Right hindlimb (tissue), 1 donor: ENCODE data around the gene IGFL4.
A peak's percentile ranks its signal among the peaks of the same experiment; 100 is the strongest.

Experiments
- DNase-seq: peaks from one replicate; pipeline ENCODE4 v3.0.0-alpha.2; 2018

The IGFL4 gene

DNA sequence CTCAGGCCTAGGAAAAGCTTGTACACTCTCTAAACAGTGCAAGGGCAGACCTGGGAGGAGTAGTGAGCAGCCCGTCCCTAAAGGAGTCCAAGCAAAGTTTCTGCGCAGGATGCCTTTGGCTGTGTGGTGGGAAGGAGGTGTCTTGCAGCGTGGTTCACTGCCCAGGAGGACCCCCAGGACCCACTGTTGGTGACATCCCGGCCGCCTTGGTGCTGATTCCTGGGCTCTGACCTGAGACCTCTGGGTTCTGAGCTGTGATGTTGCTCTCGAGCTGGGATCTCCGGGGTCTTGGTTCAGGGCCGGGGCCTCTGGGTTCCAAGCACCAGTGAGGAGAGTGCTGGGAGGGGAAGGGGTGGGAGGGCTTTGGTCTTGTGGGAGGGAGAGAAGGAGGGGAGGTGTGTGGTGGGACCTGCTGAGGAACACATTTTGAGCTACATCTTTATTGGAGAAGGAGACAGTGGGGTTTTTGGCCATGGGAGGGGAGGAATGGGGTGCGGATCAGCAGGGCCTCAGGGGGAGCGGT lies 22.0 kb downstream of the IGFL4 start:
- DNase-seq: no peak

DNA sequence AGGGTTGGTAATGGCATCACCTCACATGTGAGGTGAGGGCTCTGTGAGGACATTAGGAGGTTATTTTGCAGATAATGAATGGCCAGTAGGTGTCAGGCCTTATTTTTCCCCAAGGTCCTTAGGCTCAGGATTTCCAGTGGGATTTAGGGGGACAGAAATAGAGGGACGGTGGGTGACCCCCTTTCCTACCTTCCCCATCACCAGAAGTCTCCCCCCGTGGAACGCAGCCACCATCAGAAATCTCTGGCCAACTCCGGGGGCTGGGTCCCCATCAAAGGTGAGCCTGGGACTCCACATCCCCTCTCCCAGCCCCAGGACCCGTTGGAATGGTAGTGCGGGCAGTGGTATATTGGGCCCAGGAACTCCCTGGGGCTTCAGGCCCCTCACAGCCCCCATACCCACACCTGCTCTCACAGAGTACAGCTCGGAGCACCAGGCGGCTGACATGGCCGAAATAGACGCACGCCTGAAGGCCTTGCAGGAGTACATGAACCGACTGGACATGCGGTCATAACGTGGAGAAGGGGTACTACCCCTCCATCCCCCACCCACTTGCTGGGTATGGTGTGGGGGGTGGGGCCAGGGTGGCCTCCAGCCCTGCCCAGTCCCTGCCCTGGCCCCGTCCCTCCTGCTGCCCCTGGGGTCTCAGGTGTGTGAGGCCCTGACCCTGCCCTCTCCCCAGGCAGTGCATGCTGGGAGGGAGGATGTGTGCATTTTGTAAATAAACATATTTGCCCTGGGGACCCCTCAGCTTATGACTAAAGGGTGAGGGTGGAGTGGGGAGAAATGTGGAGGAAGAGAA lies 22.7 kb downstream of the IGFL4 start:
- no peak for DNase-seq

DNA sequence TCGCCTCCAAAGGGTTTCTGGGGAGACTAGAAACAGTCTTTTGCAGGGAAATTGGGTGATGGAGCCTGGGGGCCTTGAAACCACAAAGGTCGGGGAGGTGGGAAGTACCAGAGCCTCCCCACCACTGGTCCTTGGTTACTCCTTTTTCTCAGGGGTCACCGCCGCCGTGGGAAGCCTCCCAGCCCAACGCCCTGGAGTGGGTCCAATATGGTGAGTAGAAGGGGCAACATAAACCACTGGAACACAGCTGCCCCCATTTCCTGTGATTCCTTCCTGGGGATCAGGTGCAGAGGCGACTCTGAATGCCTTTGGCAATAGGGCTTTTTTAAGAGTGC lies 23.7 kb downstream of the IGFL4 start:
- DNase-seq: no peak

DNA sequence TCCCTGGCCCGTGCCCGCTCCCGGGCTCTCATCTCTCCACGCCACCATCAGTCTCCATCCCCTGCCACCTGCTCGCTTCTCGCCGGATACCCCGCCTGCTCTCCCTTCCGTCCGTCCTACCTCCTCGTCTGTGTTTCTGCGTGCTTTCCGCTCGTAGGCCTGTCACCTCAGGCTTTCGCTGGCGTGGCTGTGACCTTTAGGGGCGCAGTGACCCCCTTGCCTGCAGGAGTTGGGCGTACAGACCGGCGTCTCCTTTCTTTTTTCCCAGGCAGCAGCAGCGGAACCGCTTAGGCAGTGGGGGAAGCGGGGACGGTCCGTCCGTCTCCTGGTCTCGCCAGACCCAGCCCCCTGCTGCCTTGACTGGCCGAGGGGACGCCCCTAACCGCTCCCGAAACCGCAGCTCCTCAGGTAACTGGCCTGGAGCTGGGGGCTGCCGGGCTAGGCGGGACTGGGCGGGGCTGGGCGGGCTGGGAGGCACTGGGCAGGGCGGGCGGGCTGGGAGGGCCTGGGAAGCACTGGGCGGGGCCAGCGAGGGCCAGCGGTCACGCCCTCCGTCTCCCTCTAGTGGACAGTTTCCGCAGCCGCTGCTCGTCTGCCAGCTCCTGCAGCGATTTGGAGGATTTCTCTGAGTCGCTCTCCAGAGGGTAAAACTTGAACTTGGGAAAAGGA lies 24.2 kb downstream of the IGFL4 start:
- peak; percentile 89 for DNase-seq

DNA sequence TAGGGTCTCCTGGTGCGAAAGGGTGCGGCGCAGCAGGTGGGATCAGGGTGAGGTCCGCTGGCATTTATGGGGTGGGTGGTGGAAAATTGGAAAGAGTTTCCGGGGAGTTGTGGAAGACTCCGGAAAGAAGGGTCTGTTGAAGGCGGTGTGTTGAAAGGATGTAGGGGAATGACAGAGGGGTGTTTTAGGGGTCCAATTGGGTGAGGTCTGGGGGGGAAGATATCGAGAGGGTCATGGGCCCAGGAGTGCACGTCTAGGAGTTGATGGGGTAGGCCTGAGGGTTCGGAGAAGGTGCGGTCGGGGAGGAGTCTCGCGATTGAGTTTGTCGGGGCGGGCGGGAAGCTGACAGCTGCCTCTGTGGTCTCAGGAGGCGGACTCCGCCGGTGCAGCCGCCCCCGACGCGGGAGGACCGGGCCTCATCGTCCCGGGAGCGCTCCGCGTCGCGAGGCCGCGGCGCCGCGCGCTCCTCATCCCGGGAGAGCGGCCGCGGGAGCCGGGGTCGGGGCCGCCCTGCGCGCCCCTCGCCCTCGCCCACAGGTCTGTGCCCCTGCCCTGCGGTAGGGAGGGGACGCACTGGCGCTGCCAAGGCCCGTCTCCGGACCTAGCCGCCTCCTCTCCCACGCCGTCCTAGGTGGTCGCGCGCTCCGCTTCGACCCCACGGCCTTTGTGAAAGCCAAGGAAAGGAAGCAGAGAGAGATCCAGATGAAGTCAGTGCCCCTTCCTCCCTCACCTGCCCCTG lies 24.9 kb downstream of the IGFL4 start:
- DNase-seq: no peak

DNA sequence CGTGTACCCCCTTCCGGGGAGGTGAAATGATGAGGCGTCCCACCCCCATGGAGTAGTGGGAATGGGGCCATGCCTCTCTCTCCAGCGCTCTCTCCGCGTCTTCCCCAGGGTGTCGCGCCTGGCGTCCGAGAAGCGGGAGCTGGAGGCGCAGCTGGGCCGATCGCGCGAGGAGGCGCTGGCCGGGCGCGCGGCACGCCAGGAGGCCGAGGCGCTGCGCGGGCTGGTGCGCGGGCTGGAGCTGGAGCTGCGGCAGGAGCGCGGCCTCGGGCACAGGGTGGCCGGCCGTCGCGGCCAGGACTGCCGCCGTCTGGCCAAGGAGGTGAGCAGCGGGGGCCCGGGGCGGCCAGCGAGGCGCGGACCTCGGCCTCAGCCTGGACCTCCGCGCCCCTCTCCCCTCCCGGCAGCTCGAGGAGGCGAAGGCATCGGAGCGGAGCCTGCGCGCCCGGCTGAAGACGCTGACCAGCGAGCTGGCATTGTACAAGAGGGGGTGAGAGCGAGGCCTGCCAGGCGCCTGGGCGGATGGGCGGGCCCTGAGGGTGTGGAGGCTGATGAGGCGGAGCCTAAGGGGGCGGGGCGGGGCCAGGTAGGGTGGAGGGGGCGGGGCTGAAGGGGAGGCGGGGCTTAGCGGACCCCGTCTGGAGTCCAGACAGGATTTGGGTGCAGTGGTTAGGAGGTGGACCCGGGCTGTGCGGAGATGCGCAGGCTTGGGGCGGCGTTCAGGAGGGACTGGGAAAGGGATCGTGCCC lies 25.7 kb downstream of the IGFL4 start:
- peak; percentile 53 for DNase-seq

DNA sequence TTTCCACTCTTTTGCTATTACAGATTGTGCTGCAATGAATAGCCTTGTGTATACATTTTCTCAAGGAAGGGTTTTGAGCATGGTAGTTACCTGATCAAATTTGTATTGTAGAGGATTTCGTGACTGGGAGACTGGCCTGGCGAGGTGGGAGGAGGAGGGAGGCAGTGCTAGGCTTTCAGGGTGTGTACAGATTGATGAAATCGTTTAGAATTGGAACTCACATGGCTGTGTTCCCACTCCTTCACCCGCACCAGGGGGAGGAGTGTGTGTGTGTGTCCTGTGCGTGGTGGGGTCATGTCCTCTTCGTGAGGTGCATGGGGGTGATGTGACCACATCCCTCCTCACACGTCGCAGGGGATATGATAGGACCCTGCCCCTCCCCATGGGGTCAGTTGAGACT lies 26.3 kb downstream of the IGFL4 start:
- no peak for DNase-seq

DNA sequence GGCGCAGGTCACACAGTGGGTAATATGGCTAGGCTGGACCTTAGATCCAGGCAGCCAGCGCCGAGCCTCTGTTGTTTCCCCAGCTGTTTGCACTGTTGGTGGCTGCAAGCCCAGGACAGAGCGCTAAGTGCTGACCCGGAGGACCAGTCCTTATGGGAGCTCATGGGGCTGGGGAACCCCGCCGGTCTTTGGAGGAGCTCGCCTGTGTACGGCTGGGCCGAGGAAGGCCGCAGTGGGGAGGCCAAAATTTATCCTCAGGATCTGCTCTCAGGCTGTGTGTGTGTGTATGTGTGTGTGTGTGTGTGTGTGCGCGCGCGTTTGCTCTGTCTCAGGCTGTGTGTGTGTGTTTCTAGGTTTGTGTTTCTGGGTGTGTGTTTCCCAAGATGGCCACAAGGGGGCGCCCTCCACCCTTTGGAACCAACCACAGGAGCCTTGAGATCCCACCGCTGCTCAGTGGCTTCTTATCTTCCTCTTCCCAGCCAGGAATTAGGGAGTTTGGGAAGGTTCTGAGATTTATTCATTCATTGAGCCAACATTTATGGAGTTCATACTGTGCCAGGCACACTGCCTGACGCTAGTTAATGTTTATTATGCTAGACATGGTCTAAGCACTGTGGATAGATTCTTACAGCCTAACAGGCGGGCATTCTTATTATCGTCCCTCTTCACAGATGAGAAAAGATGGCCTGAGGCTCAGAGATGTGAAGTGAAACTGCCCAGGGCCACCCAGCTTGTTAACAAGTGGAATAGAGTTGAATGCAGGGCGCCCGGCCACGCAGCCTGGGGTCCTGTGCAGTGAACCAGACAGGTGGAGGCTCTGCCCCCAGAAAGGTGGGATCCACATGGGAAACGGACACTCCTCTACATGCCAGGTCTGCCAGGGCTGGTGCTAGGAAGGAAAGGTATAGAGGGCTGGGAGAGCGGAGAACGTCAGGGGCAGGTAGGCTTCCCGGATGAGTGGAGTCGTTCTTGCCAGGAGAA lies 31.0 kb downstream of the IGFL4 start:
- DNase-seq: peak; percentile 64

DNA sequence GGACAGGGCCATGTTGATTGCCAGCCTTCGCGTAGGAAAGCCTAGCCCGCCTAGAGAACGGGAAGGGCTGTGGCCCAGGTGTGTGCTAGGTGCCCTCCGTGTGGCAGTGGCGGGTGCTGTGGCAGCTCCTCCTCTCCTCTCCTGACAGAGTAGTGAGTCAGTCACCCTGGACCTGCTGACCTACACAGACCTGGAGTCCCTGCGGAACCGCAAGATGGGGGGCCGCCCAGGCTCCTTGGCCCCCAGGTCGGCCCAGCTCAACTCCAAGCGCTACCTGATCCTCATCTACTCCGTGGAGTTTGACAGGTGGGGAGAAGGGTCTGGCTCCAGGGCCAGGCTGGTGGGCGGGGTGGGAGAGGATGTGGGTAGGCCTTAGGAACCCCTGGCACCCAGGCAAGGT lies 34.4 kb downstream of the IGFL4 start:
- no peak for DNase-seq

DNA sequence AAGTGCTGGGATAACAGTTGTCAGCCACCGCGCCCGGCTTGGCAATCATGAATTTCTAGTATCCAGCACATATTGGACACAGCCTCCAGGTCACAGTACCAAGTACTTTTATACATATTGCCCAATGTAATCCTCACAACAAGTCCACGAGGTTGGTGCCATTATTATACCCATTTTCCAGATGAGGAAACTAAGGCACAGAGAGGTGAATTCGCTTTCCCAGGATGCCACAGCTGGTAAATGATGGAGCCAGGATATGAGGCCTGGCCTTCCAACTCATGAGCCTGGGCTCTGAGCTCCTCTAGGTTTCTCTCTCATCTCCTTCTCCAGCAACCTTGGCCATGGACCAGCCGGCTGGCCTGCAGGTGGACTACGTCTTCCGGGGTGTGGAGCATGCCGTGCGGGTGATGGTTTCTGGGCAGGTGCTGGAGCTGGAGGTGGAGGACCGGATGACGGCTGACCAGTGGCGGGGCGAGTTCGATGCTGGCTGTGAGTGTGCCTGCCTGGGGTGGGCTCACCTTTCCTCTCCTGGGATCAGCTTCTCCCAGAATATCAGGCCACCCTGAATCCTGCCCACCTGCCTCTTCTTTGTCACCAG lies 38.0 kb downstream of the IGFL4 start:
- DNase-seq: no peak

DNA sequence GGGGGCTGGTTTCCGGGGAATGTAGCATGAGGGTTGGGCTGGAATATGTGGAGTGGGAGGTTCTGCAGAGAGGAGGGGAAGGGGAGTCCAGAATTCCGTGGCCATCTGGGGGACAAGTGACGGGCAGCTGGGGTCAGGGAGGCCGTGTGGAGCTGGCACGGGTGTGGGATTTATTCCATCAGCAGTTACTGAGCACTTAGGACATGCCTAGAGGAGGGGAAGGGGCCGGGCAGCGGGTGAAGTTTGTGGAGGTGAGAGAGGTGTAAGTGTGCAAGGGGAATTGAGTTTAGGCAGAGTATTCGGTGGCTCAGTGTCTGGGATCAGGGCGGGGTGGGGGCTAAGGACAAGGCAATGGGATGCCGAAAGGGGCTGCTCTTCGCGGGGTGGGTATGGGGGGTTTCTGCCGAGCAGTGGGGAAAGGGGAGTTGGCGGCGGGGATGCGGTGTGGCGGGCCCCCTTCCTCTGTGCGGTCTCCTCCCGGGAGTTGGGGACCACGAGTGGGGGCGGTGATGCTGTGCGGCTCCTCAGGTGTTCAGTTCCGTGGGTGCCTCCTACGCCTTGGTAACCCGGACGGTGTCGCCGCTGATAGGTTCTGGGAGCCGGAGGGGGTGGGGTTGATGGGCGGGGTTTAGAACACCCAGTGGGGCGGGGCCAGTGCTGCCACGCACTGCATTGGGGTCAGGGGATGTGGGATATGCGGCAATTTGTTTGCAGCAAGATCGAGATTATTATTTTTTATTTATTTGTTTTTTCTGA lies 40.1 kb downstream of the IGFL4 start:
- DNase-seq: peak; percentile 44

DNA sequence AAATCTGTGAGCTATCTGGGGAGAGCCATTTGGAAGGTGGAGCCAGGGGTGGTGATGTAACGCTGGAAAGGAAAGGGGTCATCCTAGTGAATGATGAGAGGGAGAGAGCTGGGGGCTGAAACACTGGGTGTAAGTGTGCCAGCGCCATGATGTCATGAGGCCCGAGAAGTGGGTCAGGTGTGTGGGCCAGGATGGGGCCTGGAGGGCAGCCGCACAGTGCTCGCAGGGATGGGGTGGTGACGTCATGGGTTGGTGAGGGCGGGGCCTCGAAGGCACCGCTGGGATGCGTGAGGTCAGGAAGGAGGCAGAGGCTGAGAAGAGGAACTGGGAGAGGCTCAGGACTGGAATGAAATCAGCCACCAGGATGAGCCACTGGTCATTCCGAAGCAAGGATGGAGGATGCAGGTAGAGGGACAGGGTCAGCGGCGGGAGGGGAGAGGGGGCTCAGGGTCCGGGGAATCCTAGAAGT lies 41.1 kb downstream of the IGFL4 start:
- peak; percentile 38 for DNase-seq

DNA sequence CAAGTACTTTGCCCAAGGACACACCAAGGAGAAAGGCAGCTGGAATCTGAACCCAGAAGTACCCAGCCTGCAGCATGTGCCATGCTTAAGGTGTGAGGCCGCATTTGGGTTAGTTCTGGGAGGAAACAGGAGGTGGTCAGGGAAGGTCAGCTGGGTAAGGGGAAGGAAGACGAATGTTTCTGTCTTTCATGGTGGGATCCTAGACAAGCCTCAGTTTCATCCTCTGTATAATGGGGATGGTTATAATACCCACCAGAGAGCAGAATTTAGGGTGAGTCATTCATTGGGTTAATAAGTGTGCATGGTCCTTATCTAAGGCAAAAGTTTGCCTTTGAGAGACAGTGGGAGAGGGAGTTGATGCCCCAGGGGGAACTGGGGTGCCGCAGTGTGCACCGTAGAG lies 42.0 kb downstream of the IGFL4 start:
- no peak for DNase-seq

DNA sequence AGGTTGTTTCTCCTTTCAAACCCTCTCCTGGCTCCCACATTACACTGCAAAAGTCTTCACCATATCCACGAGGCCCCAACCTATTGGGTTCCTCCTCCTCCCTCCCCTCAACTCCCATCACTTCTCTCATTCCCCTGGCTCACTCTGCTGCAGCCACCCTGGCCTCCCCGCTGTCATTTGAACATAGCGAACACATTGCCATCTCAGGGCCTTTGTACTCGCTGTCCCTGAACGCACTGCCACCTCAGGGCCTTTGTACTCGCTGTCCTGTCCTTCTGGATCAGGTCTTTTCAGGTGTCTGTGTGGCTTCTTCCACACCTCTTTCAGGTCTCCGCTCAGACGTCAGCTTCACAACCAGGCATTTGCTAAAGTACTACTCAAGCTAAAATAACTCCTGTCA lies 43.9 kb downstream of the IGFL4 start:
- no peak for DNase-seq

DNA sequence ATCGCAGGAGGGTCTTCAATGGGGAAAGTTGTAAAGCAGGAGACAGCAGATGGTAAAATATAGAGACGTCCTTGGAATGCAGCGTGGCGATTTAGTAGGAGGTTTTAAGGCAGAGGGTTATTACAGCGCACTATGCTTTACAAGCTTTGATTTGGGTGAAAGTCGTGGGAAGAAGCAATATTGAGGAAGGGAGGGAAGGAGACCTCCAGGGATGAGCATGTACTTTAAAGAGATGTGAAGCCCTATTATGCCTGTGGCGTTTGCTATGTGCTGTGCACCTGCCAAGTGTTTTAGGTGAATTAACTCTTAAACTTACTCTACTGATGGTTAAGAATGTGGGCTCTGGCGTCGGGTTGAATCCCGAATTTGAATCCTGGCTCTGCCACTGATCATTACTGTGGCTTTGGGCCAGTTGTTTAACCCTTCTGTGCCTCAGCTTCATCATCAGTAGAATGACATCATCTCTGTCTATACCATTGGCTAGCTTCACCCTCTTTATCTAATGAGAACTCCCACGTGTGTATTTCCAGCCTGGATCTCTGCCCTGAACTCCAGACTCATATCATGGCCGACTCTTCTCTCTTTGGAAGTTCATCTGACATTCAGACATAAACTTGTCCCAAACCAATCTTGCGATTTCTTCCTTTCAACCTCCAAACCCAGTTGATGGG lies 45.0 kb downstream of the IGFL4 start:
- DNase-seq: no peak

DNA sequence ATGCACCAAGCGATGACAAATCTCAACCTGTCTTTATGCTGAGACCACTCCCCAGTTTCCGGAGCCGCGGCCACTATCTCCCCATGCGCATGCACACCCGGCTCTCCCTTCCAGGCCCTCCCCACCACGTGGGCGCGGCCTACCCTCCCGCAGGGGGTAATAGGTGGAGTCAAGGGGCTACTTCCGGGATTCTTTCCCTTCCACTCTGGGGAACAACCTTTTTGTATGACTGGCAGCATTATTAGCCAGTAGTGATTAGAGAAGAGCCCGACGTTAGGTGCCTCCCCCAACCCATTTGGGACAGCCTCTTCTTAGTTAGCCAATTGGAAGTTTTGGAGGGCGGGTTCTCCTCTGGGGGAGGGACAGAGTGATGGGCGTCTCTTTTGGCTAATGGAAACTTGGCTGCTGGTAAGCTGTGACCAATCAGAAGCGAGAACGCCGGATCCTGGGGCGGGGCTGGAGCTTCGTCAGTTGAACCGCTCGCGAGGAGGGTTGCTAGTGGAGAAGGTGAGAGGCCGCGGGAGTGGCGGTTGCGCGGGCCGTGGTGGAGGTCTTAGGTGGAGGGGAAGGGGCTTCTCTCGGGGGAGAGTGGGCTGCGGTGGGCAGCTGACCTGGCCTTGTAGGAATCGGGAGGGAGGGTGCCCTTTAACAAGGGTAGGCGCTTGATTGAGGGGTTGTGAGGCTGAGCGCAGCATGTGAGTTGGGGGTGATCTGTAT lies 45.6 kb downstream of the IGFL4 start, which contains the start of gene CCDC61:
Gene CCDC61 (plus strand): TSS at position 470 of the 717 bp plus-strand sequence. CDS start 7,552 bp downstream, outside the sequence.
- peak; percentile 98 for DNase-seq

DNA sequence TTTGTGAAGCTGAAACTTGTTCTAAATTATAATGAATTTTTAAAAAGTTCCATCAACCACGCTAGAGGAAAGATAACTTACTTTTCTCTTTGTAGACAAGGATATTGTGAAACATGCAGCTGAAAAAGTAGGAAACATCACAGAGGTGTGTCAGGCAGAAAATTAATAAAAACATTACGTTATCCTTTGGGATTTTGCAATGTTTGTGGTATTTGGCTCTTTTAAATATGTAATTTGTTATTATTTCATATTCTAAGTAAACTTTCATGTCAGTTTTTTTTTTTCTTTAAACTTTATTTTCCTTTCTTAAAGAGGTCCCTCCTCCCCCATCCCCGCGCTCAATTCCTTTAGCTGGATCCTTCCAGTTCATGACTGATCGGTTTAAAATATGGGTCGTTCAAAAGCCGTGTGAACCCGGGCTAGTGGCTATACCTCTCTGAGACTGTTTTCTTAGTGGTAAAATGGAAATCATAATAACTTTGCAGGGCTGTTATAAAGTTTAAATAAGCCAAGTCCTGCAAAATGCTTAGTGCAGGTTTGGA lies 46.3 kb downstream of the IGFL4 start:
- no peak for DNase-seq

DNA sequence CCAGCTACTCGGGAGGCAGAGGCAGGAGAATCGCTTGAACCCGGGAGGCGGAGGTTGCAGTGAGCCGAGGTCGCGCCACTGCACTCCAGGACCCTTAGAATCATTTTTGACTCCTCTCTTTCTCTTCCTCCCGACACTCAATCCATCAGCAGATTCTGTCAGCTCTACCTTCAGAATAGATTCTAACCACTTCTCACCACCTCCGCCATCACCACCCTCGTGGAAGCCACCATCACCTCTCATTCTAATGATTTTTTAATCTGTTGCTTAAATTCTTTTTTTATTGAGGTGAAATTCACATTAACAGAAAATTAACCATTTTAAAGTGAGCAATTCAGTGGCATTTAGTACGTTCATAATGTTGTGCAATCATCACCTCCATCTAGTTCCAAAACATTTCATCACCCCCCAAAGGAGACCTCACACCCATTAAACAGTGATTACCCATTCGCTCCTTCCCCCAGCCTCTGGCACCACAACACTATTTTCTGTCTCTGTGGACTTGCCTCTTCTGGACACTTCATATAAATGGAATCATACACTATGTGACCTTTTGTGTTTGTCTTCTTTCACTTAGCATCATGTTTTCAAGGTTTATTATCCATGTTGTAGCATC lies 50.6 kb downstream of the IGFL4 start:
- no peak for DNase-seq
